Astrocyte (in vitro differentiated cells and primary cell): Measurements from ENCODE around the gene PABPC1L. TPM values are rescaled to one million over a fixed set of nuclear protein-coding genes. Genes with fewer than 3 reads are reported as not detected.
A peak's percentile ranks its signal among the peaks of the same experiment; 100 is the strongest.

ENCODE experiments used
- DNase-seq: peaks from one replicate; pipeline ENCODE4 v3.0.0-alpha.2; 2010; ENCODE audit warnings: low read depth
- FAIRE-seq: peaks from 2 replicates; lab custom pipeline; 2011; peaks lifted over from hg19 to GRCh38; lab: Jason Lieb, UNC
- H2AFZ ChIP-seq: 2 replicates; pipeline ENCODE4 v1.6.0; 2012; ENCODE audit warnings: low read depth, low read length, inconsistent platforms
- H3K27ac ChIP-seq: 2 replicates; pipeline ENCODE4 v1.5.1; 2011; ENCODE audit warnings: low read depth, low read length, inconsistent platforms
- H3K27me3 ChIP-seq: 2 replicates; pipeline ENCODE4 v1.6.0; 2011; ENCODE audit warnings: low read length, inconsistent platforms; ENCODE audit not compliant: insufficient read depth
- H3K36me3 ChIP-seq: 2 replicates; pipeline ENCODE4 v1.5.1; 2011; ENCODE audit warnings: low read length, inconsistent platforms; ENCODE audit not compliant: insufficient read depth
- H3K4me1 ChIP-seq: 2 replicates; pipeline ENCODE4 v1.5.1; 2011; ENCODE audit warnings: low read length, inconsistent platforms; ENCODE audit not compliant: insufficient read depth
- H3K4me2 ChIP-seq: 2 replicates; pipeline ENCODE4 v1.6.0; 2012; ENCODE audit warnings: low read length, inconsistent platforms
- H3K4me3 ChIP-seq: 2 replicates; pipeline ENCODE4 v1.5.1; 2011; ENCODE audit warnings: low read depth, mild to moderate bottlenecking, low read length, inconsistent platforms; ENCODE audit not compliant: insufficient read depth
- H3K79me2 ChIP-seq: 2 replicates; pipeline ENCODE4 v1.6.0; 2012; ENCODE audit warnings: mild to moderate bottlenecking, low read length, inconsistent platforms; ENCODE audit not compliant: insufficient read depth
- H3K9ac ChIP-seq: 2 replicates; pipeline ENCODE4 v1.6.0; 2012; ENCODE audit warnings: mild to moderate bottlenecking, low read length, inconsistent platforms
- H3K9me3 ChIP-seq: 2 replicates; pipeline ENCODE4 v1.5.1; 2012; ENCODE audit warnings: low read depth, mild to moderate bottlenecking, low read length, inconsistent platforms; ENCODE audit not compliant: insufficient read depth
- H4K20me1 ChIP-seq: 2 replicates; pipeline ENCODE4 v1.6.0; 2012; ENCODE audit warnings: low read length, inconsistent platforms; ENCODE audit not compliant: insufficient read depth
- H3K27ac Mint-ChIP-seq: one replicate; pipeline ENCODE4 v1.8.0; 2021; ENCODE audit warnings: mild to moderate bottlenecking, mixed read lengths; ENCODE audit not compliant: unreplicated experiment
- H3K27me3 Mint-ChIP-seq: one replicate; pipeline ENCODE4 v1.8.0; 2021; ENCODE audit warnings: low read depth, mixed read lengths; ENCODE audit not compliant: unreplicated experiment
- H3K36me3 Mint-ChIP-seq: one replicate; pipeline ENCODE4 v1.8.0; 2021; ENCODE audit warnings: low read depth, mixed read lengths; ENCODE audit not compliant: unreplicated experiment
- H3K4me1 Mint-ChIP-seq: one replicate; pipeline ENCODE4 v1.8.0; 2021; ENCODE audit warnings: low read depth, mixed read lengths; ENCODE audit not compliant: unreplicated experiment
- H3K4me3 Mint-ChIP-seq: one replicate; pipeline ENCODE4 v1.8.0; 2021; ENCODE audit warnings: mild to moderate bottlenecking, moderate library complexity, mixed read lengths; ENCODE audit not compliant: unreplicated experiment
- H3K9me3 Mint-ChIP-seq: one replicate; pipeline ENCODE4 v1.8.0; 2021; ENCODE audit warnings: mild to moderate bottlenecking, mixed read lengths; ENCODE audit not compliant: unreplicated experiment
- EZH2 ChIP-seq: IDR thresholded peaks from 2 replicates; pipeline ENCODE4 v1.6.1; 2012; ENCODE audit warnings: mild to moderate bottlenecking, low read length, inconsistent platforms; ENCODE audit not compliant: insufficient read depth
- total RNA-seq: library from RNA; stranded (reverse); gene quantifications from 2 replicates; pipeline ENCODE4 v1.2.1, GENCODE V29; 2021
- TF ChIP-seq, protein P1 (sequence below): IDR thresholded peaks from 2 replicates; pipeline ENCODE4 v1.5.1; 2011; ENCODE audit warnings: low read depth, mild to moderate bottlenecking, inconsistent platforms, low read length, moderate library complexity; ENCODE audit not compliant: insufficient read depth

The PABPC1L gene
- total RNA-seq, 1 donor from 2014 or later: 48.7 TPM

DNA sequence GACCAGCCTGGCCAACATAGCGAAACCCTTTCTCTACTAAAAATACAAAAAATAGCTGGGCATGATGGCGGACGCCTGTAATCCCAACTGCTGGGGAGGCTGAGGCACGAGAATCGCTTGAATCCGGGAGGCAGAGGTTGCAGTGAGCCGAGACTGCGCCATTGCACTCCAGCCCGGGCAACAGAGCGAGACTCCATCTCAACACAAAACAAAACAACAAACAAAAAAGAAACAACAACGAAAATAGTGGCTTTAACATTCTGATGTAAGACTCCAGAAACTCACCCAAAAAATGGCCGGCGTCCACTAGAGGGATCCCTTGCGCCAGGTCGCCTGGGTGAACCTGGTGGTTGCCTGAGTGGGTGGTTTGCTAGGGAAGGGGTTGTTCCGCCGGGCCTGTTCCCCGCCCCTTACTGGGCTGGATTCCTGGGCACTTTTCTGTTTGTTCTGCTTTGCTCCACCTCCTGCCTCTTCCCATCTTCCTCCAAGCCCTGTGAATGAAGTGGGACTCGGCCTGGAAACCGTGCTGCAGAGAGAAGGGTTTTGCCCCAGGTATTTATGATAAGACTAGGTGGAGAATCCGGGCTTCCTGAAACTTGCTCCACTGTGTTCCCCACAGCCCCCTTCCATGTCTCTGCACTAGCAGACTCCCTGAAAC lies 1.5 kb downstream of the PABPC1L start:
- Histone ChIP-seq H3K4me1 (peaks cover 3% of the 10 kb centered on the region), H2AFZ (no peak overlapping the region), H3K36me3 (peaks cover 22% of the 10 kb centered on the region), H3K79me2 (peaks cover 5% of the 10 kb centered on the region), H3K27me3 (no peaks in the 10 kb centered on the region), H3K4me2 (peak overlapping the region; percentile 9), H4K20me1 (peaks cover 24% of the 10 kb centered on the region), H3K9me3 (no peaks in the 10 kb centered on the region), H3K4me3 (no peak overlapping the region), H3K9ac (no peak overlapping the region), H3K27ac (no peak overlapping the region)
- Mint-ChIP-seq H3K36me3 (peaks cover 13% of the 10 kb centered on the region), H3K9me3 (no peaks in the 10 kb centered on the region), H3K4me3 (peak overlapping the region; percentile 79), H3K4me1 (peaks cover 6% of the 10 kb centered on the region), H3K27me3 (no peaks in the 10 kb centered on the region), H3K27ac (peak overlapping the region; percentile 78)
- FAIRE-seq: no peak
- TF ChIP-seq EZH2: no peak
- TF ChIP-seq, protein P1, sequence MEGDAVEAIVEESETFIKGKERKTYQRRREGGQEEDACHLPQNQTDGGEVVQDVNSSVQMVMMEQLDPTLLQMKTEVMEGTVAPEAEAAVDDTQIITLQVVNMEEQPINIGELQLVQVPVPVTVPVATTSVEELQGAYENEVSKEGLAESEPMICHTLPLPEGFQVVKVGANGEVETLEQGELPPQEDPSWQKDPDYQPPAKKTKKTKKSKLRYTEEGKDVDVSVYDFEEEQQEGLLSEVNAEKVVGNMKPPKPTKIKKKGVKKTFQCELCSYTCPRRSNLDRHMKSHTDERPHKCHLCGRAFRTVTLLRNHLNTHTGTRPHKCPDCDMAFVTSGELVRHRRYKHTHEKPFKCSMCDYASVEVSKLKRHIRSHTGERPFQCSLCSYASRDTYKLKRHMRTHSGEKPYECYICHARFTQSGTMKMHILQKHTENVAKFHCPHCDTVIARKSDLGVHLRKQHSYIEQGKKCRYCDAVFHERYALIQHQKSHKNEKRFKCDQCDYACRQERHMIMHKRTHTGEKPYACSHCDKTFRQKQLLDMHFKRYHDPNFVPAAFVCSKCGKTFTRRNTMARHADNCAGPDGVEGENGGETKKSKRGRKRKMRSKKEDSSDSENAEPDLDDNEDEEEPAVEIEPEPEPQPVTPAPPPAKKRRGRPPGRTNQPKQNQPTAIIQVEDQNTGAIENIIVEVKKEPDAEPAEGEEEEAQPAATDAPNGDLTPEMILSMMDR: peak; percentile 12
- no peak for DNase-seq

DNA sequence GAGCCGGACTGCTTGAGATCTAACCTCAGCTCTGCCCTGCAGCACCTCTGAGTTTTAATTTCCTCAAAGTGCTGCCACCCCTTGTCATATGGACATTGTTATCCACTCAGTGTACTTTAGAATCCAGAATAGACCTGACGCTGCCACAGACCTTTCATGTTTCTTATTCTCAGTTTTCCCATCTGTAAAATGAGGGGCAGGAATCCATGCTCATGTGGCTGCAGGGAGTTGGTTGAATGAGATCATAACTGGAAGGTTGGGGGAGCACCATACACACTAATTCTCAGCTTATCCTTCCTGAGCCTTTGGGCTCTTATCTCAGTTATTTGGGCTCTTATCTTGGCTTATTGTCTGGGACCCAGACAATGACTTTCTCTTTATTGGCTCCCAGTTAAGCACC lies 2.3 kb downstream of the PABPC1L start:
- H3K79me2 ChIP-seq: peaks cover 5% of the 10 kb centered on the region
- peaks cover 6% of the 10 kb centered on the region for H3K4me1 Mint-ChIP-seq
- H3K27me3 Mint-ChIP-seq: no peaks in the 10 kb centered on the region
- FAIRE-seq: no peak
- H4K20me1 ChIP-seq: peaks cover 22% of the 10 kb centered on the region
- H3K27me3 ChIP-seq: no peaks in the 10 kb centered on the region
- H3K27ac Mint-ChIP-seq: no peak overlapping the region
- H3K9me3 ChIP-seq: no peaks in the 10 kb centered on the region
- no peak overlapping the region for H2AFZ ChIP-seq
- H3K9me3 Mint-ChIP-seq: no peaks in the 10 kb centered on the region
- H3K27ac ChIP-seq: no peak overlapping the region
- no peak overlapping the region for H3K9ac ChIP-seq
- no peak overlapping the region for H3K4me2 ChIP-seq
- TF ChIP-seq, protein P1: no peak
- no peak for TF ChIP-seq EZH2
- DNase-seq: no peak
- H3K4me3 ChIP-seq: no peak overlapping the region
- H3K36me3 Mint-ChIP-seq: peaks cover 20% of the 10 kb centered on the region
- peak overlapping the region; percentile 79 for H3K4me3 Mint-ChIP-seq
- peaks cover 3% of the 10 kb centered on the region for H3K4me1 ChIP-seq
- peaks cover 18% of the 10 kb centered on the region for H3K36me3 ChIP-seq

DNA sequence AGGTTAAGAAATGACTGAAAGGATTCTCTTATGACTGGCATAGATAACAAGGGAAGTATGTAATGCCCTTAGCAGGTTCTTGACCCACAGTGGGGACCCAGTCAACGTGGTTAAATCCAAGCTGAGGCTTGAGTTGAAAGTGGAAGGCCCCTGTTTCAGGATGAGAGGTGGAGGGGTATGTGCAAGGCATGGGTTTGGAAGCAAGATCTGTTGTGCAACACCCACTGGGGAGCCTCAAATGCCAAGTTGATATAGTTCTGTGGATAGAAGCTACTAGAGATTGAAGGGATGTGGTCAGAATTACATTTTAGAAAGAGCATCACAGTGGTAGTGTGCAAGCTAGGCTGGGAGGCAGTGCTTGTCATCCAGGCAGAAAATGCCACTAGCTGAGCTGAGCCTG lies 5.1 kb downstream of the PABPC1L start:
- FAIRE-seq: no peak
- Mint-ChIP-seq H3K4me3 (no peak overlapping the region), H3K36me3 (peaks cover 20% of the 10 kb centered on the region)

More for the DNA sequence above, 5.1 kb downstream of the PABPC1L start:
- H3K79me2 ChIP-seq: peaks cover 5% of the 10 kb centered on the region
- H3K27ac Mint-ChIP-seq: no peak overlapping the region
- H3K9me3 Mint-ChIP-seq: no peaks in the 10 kb centered on the region
- H2AFZ ChIP-seq: no peak overlapping the region
- no peak overlapping the region for H3K27ac ChIP-seq
- H3K27me3 ChIP-seq: no peaks in the 10 kb centered on the region
- no peak overlapping the region for H3K4me2 ChIP-seq
- H3K27me3 Mint-ChIP-seq: no peaks in the 10 kb centered on the region
- no peak overlapping the region for H3K9ac ChIP-seq
- no peak for DNase-seq
- peaks cover 6% of the 10 kb centered on the region for H3K4me1 Mint-ChIP-seq
- H3K9me3 ChIP-seq: no peaks in the 10 kb centered on the region
- peaks cover 14% of the 10 kb centered on the region for H3K36me3 ChIP-seq
- TF ChIP-seq, protein P1: no peak
- TF ChIP-seq EZH2: no peak
- H3K4me3 ChIP-seq: no peak overlapping the region
- no peaks in the 10 kb centered on the region for H3K4me1 ChIP-seq
- peaks cover 5% of the 10 kb centered on the region for H4K20me1 ChIP-seq
